Measurements from ENCODE around the gene CPNE1. TPM values are rescaled to one million over a fixed set of nuclear protein-coding genes. Genes with fewer than 3 reads are reported as not detected.

Gene CPNE1
- total RNA-seq, 4 donors from 2014 or later = 37.3 to 60.7 (median 50.1) TPM

DNA sequence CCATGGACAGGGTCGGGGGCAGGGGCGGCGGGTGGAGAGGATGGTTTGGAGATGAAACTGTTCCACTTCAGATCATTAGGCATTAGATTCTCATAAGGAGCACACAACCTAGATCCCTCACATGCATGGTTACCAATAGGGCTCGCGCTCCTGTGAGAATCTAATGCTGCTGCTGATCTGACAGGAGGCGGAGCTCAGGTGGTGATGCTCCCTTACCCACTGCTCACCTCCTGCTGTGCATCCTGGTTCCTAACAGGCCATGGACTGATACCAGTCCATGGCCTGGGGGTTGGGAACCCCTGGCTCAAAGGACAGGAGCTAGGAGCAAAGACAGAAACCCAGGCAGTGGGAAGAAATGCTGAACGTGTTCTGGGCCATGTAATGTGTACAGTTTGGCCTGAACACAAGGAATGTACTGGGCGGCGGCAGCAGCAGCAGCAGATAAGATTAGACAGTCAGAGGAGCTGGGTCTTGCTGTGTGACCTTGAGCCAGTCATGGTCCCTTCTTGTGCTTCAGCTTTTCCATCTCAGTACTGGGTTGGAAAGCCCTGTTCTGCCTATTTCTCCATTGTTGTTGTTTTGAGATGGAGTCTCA, 53.8 kb downstream of the CPNE1 start:
- no peak overlapping the region for H3K4me3 ChIP-seq
- no peaks in the 10 kb centered on the region for H3K4me1 ChIP-seq
- TF ChIP-seq, protein P1, sequence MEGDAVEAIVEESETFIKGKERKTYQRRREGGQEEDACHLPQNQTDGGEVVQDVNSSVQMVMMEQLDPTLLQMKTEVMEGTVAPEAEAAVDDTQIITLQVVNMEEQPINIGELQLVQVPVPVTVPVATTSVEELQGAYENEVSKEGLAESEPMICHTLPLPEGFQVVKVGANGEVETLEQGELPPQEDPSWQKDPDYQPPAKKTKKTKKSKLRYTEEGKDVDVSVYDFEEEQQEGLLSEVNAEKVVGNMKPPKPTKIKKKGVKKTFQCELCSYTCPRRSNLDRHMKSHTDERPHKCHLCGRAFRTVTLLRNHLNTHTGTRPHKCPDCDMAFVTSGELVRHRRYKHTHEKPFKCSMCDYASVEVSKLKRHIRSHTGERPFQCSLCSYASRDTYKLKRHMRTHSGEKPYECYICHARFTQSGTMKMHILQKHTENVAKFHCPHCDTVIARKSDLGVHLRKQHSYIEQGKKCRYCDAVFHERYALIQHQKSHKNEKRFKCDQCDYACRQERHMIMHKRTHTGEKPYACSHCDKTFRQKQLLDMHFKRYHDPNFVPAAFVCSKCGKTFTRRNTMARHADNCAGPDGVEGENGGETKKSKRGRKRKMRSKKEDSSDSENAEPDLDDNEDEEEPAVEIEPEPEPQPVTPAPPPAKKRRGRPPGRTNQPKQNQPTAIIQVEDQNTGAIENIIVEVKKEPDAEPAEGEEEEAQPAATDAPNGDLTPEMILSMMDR (IDR thresholded peaks at IDR 0.05 in 4 of 5, conservative IDR thresholded peaks at IDR 0.05 in 1 of 5) = no peak
- TF ChIP-seq POLR2A (IDR thresholded peaks at IDR 0.05) = no peak
- H3K27ac ChIP-seq = no peak overlapping the region
- no peaks in the 10 kb centered on the region for H3K36me3 ChIP-seq
- no peaks in the 10 kb centered on the region for H3K9me3 ChIP-seq
- H3K27me3 ChIP-seq = no peaks in the 10 kb centered on the region
- DNase-seq = no peak
- ATAC-seq = no peak
- in situ Hi-C loops (cut with MboI; ENCODE audit: low sequenced_read_pairs in 4 of 4) (no loop called here), intact Hi-C loops (cut with DNase I; ENCODE audit: low total_unique reads) (loop anchor here (10.0 kb wide), 1 partner anchor 146 kb away; no protein-coding TSS in a partner anchor)

- no peak for DNase-seq
- Histone ChIP-seq H3K36me3 (no peaks in the 10 kb centered on the region), H3K27me3 (no peaks in the 10 kb centered on the region), H3K9me3 (no peaks in the 10 kb centered on the region), H3K4me1 (no peaks in the 10 kb centered on the region), H3K4me3 (no peak overlapping the region), H3K27ac (no peak overlapping the region)
- intact Hi-C loops (cut with DNase I; ENCODE audit: low total_unique reads) (no loop called here), in situ Hi-C loops (cut with MboI; ENCODE audit: low sequenced_read_pairs in 4 of 4) (no loop called here)
- no peak for ATAC-seq
- TF ChIP-seq POLR2A (IDR thresholded peaks at IDR 0.05) = no peak
- TF ChIP-seq, protein P1 (IDR thresholded peaks at IDR 0.05 in 4 of 5, conservative IDR thresholded peaks at IDR 0.05 in 1 of 5) = no peak
These were observed 57.5 kb downstream of the CPNE1 start for GRCh38 chr20:35607003-35607735.

DNA sequence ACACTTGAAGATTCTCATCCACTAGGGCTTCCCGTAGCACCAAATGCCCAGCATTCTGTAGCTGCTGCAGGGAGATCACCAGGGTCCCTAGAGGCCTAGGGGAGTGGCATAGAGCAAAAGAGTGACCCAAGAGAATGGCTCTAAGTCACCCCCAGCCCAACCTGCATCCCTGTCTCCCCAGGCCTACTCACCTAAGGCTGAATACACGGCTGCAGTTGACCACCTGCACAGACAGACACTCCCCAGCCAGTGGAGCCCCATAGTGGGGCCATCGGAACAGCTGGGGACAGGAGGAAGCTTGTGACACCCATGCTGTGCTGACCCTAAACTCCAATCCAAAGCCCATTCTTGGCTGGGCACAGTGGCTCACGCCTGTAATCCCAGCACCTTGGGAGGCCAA, 58.6 kb downstream of the CPNE1 start:
- no peak for DNase-seq
- H3K4me1 ChIP-seq = peaks cover under 1 to 3% of the 10 kb centered on the region in 2 donors
- H3K36me3 ChIP-seq = no peaks in the 10 kb centered on the region
- intact Hi-C loops (cut with DNase I; ENCODE audit: low total_unique reads) = no loop called here
- ATAC-seq = no peak
- in situ Hi-C loops (cut with MboI; ENCODE audit: low sequenced_read_pairs in 4 of 4) = no loop called here
- no peak overlapping the region for H3K4me3 ChIP-seq
- H3K27me3 ChIP-seq = peaks cover 0 to 2% (median 0%) of the 10 kb centered on the region in 3 donors
- H3K9me3 ChIP-seq = no peaks in the 10 kb centered on the region
- no peak overlapping the region for H3K27ac ChIP-seq
- no peak for TF ChIP-seq POLR2A (IDR thresholded peaks at IDR 0.05)
- TF ChIP-seq, protein P1 (IDR thresholded peaks at IDR 0.05 in 4 of 5, conservative IDR thresholded peaks at IDR 0.05 in 1 of 5) = no peak

GRCh38 chr20:35604449-35604747, 60.3 kb downstream of the CPNE1 start:
- Histone ChIP-seq H3K9me3 (no peaks in the 10 kb centered on the region), H3K4me3 (no peak overlapping the region), H3K4me1 (peaks cover 6 to 10% of the 10 kb centered on the region in 2 donors), H3K36me3 (no peaks in the 10 kb centered on the region), H3K27me3 (peaks cover 4 to 12% (median 11%) of the 10 kb centered on the region in 3 donors), H3K27ac (no peak overlapping the region)
- in situ Hi-C loops (cut with MboI; ENCODE audit: low sequenced_read_pairs in 4 of 4) = no loop called here
- no peak for DNase-seq
- intact Hi-C loops (cut with DNase I; ENCODE audit: low total_unique reads) = loop anchor here (5.0 kb wide), 3 partner anchors 58 to 348 kb away; partner anchors contain the start of genes CPNE1, RBM12, RBM39 and SCAND1
- TF ChIP-seq POLR2A (IDR thresholded peaks at IDR 0.05) = no peak
- TF ChIP-seq, protein P1 (IDR thresholded peaks at IDR 0.05 in 4 of 5, conservative IDR thresholded peaks at IDR 0.05 in 1 of 5) = peak in 1 of 5 experiments; percentile 10
- ATAC-seq = no peak
